ENCODE data around the gene ACP7.
"Not testable (repeated sequence)": the region's sequence is repeated elsewhere in the genome, so short reads cannot be mapped to it uniquely, and the experiment has no call there.

ACP7 gene

DNA sequence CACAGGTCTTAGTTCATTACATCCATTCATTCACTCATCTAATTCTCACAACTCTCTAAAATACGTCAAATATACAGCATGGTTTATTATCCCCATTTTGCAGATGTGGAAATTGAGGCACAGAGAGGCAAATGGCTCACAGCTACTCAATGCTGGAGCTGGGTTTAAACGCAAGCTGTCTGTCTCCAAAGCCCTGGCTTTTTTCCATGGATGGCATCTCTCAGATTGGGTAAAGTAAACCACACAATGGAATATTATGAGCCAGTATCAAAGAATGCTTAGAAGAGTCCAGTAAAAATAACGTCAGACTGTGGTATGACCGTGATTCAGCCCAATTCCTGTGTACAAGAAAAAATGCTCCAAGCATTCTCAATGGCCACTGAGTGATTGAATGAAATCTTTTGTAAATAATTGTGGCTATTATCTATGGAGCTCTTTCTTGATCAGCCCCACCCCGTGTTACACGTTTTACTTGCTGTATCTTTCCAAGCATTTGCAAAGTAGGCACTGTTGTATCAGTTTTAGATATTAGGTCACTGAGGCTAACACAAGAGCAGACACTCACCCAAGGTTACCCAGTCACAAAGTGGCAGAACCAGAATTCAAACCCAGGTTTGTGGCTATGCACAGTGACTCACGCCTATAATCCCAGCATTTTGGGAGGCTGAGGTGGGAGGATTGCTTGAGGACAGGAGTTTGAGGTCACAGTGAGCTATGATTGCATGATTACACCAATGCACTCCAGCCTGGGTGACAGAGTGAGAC, 5.5 kb upstream of the ACP7 start:
- no peak for DNase-seq

DNA sequence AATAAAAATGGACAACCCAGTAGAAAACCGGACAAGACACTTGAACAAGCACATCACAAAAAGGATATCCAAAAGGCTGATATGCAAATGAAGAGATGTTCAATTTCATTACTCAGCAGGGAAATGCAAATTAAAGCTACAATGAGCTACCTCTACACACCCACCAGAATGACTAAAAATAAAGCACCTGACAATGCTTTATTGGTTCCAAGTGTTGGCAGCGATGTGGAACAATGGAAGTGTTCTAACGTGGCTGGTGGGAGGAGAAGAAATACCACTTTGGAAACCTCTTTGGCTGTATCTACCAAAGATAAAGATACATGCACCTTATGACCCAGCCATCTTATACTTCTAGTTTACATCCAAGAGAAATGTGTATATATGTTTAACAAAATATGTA, 3.7 kb upstream of the ACP7 start:
- DNase-seq = no peak

DNA sequence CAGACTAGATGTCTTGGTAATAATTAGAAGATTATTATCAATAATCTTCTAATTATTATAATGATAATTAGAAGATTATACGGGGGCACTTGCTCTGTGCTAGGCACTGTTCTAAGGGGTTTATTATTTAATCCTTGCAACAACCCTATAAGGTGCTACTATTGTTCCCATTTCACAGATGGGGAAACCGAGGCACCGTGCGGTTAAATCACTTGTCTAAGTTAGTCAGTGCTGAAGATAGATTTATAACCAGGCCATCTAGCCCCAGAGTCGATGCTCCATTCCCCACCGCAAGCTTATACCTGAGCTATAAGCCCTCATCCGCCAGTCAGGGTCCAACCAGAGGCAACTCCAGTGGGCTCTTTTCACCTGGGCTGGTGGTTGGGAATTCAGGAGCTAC, 2.0 kb upstream of the ACP7 start:
- DNase-seq = no peak

DNA sequence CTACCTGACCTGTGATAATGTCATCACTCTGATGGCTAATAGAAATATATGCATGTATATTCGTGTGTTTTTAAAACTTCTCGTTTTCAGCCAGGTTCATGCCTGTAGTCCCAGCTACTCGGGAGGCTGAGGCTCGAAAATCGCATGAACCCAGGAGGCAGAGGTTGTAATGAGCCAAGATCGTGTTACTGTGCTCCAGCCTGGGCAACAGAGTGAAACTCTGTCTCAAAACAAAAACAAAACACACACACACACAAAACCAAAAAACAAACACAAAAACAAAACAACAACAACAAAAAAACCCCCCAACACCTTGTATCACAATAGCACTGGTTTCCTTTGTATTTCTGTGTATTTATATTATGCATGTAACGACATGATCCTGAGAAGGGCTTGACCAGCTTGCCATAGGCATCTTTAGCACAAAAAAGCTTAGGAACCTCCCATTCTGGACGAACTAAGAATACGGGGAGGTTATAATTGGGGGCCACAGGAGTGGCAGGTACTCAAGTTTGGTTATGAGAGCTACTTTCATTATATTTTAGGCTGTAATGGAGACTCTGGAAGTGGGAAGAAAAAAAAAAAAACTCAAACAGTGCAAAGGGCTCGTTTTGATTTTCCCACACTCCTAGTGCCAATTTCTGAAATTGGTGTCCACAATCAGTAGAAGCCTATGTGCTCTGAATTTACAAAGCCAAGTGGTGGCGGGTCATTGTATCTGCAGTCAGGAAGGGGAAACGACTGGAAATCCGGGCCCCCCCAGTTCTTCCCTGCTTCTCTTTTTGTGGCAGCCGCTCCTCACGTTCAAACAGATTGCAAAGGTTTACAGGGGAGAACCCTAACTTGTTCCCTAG, 1.2 kb upstream of the ACP7 start:
- no peak for DNase-seq

DNA sequence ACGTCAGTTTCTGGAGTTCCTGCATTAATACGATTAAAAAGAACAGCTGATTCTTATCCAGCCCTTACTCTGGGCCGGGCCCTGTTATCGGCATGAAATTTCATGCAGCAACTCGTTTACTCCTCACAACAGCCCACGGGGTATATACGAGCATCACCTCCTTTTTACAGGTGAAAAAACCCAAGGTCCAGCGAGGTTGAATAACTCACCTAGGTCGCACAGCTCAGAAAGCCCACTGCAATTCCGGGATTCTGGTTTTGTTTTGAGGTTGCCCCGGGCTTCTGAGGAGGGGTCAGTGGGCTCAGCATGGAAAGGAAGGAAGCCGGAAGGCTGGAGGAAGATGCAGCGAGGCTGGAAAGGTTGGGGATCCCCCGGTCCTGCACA, 577 bp upstream of the ACP7 start:
- DNase-seq = no peak

DNA sequence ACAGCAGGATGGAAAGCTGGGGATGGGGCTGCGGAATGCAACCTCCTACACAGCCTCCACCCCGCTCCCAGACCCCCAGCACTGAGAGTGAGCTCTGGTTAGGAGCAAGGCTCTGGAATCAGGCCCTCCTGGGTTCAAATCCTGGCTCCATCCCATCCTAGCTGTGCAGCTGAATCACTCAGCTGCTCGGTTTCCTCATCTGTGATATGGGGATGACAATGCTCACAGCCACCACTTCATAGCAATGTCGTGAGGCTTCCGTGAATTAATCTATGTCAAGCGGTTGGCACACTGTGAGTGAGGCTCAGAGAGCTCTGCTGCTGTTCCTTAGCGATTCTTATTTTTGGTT, 538 bp downstream of the ACP7 start:
- DNase-seq = no peak

DNA sequence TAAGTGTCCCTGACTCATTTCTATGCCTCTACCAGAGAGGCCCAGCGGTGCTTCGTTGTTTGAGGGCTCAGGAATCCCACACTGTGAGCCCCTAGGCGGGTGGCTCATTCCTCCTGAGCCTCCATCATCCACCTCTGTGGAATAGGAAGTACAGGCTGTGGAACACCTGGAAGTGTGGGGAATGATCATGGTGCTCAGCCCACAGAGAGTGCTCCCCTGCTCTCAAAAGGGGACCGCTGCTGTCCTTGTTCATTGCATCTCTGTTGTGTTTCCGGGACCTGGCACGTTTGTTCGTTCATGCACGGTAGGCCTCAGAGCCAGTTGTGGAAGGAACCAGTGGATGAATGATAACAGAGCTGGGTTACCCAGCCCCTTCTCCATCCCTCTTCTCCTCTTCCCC, 1.2 kb downstream of the ACP7 start:
- no peak for DNase-seq

DNA sequence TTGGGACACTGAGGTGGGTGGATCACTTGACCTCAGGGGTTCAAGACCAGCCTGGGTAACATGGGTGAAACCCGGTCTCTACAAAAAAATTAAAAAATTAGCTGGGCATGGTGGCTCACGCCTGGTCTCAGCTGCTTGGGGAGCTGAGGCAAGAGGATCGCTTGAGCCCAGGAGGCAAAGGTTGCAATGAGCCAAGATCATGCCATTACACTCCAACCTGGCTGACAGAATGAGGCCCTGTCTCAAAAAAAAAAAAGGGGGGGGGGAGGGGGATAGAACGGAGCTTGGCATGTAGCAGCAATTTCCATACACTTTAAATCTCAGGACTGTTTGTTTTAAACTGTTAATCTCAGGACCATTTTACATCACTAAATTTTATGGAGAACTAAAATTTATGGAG, 2.2 kb downstream of the ACP7 start:
- no peak for DNase-seq

DNA sequence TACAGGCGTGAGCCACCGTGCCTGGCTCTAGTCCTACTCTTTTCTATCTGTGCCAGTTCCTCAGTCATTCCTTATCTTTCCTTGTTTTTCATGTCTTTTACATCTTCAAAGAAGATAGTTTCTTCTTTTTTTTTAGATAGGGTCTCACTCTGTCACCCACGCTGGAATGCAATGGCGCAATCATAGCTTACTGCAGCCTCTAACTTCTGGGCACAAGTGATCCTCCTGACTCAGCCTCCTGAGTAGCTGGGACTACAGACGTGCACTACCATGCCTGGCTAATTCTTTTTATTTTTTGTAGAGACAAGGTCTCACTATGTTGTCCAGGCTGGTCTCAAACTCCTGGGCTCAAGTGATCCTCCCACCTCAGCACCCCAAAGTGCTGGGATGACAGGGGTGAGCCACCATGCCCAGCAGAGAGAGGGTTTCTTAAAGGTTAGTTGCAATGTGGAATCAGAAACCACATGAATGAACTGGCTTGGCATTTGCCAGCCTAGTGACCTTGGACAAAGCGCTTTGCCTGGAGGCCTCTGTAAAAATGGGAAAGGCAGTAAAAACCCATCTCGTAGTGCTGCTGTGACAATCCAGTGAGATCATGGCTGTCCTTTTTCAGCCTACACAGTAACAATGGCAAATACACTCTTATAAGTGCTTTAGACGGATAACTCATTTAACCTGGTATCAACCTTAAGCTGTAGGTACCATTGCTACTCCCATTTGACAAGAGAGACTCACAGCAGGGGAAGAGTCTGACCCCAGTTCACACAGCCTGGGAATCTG, 3.9 kb downstream of the ACP7 start:
- DNase-seq = no peak

DNA sequence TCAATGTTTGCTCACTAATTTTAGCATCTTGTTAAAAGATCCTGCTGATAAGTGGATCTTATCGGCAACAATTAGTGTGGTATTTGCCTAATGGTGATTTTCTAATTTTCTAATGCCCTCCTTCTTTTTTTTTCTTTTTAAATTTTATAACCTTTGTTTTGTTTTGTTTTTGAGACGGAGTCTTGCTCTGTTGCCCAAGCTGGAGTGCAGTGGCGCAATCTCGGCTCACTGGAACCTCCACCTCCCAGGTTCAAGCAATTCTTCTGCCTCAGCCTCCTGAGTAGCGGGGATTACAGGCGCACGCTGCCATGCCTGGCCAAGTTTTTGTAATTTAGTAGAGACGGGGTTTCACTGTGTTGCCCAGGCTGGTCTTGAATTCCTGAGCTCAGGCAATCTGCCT, 5.8 kb downstream of the ACP7 start:
- not testable (repeated sequence) for DNase-seq

DNA sequence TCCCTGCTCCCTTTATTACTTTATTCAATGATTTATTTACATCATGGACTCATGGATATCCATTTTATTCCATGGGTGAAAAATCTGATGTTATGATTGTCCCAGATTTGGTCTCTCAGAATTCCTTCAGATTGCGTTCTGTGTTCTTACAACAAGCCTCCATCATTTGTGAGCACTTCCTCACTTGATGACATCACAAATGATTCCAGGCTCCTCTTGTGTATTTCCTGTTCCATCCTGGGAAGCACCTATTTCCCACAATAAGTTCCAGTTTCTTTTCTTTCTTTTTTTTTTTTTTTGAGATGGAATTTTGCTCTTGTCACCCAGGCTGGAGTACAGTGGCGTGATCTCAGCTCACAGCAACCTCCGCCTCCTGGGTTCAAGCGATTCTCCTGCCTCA, 6.7 kb downstream of the ACP7 start:
- no peak for DNase-seq

DNA sequence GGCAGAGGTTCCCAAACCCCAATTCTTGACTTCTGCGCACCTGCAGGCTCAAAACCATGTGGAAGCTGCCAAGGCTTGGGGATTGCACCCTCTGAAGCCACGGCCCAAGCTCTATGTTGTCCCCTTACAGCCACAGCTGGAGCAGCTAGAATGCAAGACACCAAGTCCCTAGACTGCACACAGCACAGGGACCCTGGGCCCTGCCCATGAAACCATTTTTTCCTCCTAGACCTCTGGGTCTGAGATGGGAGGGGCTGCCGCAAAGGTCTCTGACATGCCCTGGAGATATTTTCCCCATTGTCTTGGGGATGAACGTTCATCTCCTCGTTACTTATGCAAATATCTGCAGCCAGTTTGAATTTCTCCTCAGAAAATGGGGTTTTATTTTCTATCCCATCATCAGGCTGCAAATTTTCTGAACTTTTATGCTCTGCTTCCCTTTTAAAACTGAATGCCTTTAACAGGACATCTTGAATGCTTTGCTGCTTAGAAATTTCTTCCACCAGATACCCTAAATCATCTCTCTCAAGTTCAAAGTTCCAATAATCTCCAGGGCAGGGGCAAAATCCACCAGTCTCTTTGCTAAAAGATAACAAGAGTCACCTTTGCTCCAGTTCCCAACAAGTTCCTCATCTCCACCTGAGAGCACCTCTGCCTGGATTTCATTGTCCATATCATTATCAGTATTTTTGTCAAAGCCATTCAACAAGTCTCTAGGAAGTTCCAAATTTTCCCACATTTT, 11.8 kb downstream of the ACP7 start:
- not testable (repeated sequence) for DNase-seq

DNA sequence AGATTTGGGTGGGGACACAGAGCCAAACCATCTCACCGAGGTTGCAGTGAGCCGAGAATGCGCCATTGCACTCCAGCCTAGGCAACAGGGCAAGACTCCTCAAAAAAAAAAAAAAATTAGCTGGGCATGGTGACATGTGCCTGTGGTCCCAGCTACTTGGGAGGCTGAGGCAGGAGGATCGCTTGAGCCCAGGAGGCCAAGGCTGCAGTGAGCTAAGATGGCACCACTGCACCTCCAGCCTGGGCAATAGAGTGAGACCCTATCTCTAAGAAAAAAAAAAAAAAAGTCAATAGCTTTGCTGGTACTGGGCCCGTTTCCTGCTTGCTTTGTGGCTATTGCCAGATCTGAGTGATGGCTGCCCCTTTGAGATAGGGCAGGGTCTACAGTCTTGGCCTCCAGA, 13.1 kb downstream of the ACP7 start:
- DNase-seq = no peak

DNA sequence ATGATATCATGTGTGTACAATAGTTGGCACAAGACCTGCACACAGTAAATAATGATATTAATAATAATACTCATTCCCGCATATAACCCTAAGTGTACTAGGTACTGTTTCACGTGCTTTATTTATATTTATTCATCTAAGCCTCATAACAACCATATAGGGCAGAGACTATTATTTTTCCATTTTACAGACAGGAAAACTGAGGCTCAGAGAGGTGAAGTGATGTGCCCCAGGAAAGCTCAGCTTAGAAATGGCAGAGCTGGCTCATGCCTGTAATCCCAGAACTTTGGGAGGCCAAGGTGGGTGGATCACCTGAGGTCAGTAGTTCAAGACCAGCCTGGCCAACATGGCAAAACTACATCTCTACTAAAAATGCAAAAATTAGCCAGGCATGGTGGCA, 13.6 kb downstream of the ACP7 start:
- DNase-seq = no peak

DNA sequence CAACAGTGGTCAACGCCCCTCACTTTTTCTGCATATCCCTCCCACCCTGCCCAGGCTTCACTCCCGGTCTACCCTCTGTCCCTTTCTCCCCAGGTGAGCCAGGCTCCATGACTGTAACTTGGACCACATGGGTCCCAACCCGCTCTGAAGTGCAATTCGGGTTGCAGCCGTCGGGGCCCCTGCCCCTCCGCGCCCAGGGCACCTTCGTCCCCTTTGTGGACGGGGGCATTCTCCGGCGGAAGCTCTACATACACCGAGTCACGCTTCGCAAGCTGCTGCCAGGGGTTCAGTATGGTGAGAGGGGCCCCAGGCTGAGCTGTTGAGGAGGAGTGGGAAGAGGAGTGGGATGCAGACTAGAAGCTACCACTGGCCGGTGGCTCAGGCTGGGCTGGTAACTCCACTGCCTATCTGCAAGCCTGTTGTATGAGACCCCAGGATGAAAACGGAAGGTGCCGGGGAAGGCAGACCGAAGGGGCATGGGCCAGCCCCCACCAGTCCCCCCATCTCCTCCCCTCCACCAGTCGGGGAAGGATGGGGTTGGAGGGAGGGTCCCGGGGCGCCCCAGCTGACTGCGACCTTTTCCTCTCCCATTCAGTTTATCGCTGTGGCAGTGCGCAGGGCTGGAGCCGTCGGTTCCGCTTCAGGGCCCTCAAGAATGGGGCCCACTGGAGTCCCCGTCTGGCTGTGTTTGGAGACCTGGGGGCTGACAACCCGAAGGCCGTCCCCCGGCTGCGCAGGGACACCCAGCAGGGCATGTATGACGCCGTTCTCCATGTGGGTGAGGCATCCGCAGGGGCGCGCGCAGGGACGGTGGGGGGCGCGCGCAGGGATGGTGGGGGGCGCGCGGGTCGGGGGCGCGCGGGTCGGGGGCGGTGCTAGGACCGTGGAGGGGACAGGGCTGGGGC, 14.4 kb downstream of the ACP7 start:
- DNase-seq = no peak

DNA sequence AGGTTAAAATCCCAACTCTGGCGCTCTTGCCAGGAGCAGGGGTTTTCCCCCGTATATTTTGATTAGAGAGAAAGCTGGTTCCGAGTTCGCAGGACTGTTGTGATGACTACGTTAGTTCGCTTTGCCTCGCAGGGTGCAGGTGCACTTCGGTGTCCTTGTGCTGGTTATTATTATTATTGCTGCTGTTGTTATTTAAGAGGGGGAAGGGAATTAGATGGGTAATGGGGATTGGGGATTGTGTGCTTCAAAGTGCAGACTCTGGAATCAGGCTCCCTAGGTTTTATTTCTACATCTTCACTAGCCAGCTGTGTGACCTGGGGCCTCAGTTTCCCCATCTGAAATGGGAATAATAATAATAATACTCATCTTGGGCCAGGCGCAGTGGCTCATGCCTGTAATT, 15.2 kb downstream of the ACP7 start:
- DNase-seq = no peak

DNA sequence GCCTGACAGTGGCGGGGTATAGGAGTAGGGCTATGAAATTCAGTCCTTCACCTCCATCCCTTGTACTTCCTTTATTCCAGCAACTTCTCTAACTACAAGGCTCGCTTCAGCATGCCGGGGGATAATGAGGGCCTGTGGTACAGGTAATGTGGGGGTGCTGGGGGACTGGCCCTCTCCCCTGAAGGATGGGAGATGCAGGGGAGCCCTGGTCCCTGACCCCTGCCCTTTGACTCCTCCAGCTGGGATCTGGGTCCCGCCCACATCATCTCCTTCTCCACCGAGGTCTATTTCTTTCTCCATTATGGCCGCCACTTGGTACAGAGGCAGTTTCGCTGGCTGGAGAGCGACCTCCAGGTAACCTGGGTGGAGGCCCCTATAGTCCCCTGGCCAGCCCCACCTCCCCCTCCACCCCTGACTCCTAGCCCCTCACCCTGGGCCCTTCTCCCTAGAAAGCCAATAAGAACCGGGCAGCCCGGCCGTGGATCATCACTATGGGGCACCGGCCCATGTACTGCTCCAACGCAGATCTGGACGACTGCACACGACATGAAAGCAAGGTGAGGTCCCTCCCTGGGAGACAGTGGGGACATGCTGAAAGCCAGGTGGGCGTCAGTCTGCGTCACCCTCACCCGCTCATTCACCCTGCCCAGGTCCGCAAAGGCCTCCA, 16.5 kb downstream of the ACP7 start:
- no peak for DNase-seq

DNA sequence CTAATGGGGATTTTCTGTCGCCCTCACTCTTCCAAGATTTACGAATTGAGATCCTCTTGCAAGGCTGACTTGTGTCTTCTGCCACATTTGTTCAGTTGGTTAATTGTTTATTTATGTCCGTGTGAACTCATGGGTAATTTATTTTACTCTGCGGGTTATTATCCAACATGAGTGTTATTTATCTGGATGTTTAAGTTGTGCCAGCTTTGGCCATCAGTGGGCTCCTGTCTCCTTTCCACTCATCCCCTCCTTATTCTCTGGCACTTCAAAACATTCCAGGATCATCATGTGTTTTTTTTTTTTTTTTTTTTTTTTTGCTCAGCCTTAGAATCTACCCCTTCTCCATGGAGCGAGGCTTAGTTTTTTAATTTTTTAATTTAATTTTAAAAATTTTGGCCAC, 19.0 kb downstream of the ACP7 start:
- no peak for DNase-seq

DNA sequence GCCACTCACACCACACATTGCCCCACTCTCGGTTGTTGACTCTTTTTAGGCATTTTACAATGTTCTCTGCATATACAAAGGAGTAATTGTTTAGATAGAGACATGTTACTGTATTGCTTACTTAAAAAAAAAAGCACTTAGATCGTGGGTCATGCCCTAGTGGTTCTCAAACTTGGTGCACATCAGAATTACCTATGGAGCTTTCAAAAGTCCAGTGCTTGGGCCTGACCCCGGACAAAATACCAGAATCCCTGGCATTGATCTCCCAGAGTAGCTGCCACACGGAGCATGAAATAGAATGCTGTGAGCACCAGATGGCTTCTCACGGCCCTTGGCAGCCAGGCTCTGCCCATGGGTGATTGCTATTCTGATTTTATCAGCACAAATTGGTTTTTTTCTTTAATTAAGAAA, 20.0 kb downstream of the ACP7 start:
- DNase-seq = no peak

DNA sequence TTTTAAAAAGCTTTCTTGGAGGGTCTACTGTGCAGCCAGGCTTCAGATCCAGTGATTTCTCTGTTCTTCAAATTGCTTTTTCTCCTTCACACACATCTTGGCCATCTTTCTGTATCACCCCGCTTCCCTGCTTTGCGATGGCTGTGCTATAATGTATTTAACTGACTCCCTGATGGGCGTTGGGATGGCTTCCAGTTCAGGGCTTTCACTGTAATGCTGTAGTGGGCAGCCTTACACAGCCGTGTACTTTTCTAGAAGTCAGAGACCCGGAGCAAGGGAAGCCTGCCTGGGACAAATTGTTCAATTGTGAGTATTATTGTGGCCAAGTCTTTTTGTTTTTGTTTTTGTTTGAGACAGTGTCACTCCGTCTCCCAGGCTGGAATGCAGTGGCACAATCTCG, 22.0 kb downstream of the ACP7 start:
- DNase-seq = no peak

DNA sequence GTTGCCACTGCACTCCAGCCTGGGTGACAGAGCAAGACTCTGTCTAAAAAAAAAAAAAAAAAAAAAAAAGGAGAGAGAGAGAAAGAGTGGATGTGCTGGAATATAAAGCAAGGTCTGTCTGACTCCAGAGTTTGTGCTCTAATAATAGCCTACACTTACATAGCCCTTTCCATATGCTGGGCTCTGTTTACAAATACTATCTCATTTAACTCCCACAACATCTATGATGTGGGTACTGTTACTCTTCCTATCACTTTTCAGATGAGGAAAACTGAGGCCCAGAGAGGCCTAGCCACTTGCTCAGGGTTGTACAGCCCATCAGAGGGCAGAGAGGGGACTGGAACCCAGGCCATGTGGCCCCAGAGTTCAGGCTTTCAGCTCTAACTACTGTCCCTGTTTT, 25.5 kb downstream of the ACP7 start:
- no peak for DNase-seq
